ENCODE results near the gene F2RL3. TPM values are rescaled to one million over a fixed set of nuclear protein-coding genes. Genes with fewer than 3 reads are reported as not detected.

F2RL3 gene
- total RNA-seq, 6 experiments from 2014 or later = 0.07 to 0.62 (median 0.28) TPM

DNA sequence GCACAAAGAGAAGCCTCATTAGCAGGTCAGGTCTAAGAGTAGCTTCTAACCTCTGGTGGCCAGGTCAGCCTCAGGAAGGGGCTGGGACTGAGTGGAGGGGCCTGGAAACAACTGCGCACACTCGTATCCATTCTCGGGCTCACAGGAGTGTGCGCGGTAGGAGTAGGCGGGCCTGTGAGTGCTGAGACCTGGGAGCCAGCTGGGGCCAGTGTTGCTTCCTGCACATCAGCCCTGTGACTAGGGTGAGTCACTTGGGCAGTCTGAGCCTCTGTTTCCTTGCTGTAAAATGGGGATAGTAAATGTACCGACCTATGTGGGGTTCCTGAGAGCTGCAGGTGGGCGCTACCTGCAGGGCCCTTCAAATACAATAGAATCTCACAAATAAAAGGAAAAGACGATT lies 32.7 kb upstream of the F2RL3 start:
- intact Hi-C loops (cut with DNase I) = no loop called here
- no peak for TF ChIP-seq POLR2A (IDR thresholded peaks at IDR 0.05)
- TF ChIP-seq, protein P1, sequence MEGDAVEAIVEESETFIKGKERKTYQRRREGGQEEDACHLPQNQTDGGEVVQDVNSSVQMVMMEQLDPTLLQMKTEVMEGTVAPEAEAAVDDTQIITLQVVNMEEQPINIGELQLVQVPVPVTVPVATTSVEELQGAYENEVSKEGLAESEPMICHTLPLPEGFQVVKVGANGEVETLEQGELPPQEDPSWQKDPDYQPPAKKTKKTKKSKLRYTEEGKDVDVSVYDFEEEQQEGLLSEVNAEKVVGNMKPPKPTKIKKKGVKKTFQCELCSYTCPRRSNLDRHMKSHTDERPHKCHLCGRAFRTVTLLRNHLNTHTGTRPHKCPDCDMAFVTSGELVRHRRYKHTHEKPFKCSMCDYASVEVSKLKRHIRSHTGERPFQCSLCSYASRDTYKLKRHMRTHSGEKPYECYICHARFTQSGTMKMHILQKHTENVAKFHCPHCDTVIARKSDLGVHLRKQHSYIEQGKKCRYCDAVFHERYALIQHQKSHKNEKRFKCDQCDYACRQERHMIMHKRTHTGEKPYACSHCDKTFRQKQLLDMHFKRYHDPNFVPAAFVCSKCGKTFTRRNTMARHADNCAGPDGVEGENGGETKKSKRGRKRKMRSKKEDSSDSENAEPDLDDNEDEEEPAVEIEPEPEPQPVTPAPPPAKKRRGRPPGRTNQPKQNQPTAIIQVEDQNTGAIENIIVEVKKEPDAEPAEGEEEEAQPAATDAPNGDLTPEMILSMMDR (IDR thresholded peaks at IDR 0.05) = no peak

DNA sequence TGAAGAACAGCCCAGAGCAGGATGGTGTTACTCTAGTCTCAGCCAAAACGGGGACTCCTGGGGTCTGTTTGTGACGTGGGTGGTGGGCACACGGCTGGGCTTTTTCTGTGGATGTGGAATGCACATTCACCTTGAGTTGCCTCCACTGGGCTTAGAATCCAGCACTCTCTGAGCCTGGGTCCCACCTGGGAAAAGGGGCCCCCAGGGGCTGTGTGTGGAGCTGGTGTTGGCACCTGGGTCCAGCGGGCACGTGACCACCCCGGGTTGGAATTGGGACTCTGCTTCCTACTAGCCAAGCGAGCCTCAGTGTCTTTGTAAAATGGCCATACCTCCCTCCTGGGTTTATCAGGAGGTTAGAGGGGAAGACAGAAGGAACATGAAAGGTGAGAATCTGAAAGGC lies 29.2 kb upstream of the F2RL3 start:
- Histone ChIP-seq H3K27ac (no peak overlapping the region), H3K36me3 (peaks cover 0 to 17% (median 1%) of the 10 kb centered on the region in 4 donors)

More for the DNA sequence above, 32.7 kb upstream of the F2RL3 start:
- Histone ChIP-seq H3K4me1 (no peaks in the 10 kb centered on the region), H3K27me3 (no peaks in the 10 kb centered on the region), H3K36me3 (peaks cover 0 to 39% (median 11%) of the 10 kb centered on the region in 4 donors), H3K9me3 (no peaks in the 10 kb centered on the region), H3K27ac (no peak overlapping the region), H3K4me3 (no peak overlapping the region)
- DNase-seq (no peak), ATAC-seq (no peak)
- 88% methylated on average over 7 of the region's 9 CpGs for WGBS (ENCODE audit: insufficient coverage, low coverage, low lambda C conversion rate, missing lambda C conversion rate)

DNA sequence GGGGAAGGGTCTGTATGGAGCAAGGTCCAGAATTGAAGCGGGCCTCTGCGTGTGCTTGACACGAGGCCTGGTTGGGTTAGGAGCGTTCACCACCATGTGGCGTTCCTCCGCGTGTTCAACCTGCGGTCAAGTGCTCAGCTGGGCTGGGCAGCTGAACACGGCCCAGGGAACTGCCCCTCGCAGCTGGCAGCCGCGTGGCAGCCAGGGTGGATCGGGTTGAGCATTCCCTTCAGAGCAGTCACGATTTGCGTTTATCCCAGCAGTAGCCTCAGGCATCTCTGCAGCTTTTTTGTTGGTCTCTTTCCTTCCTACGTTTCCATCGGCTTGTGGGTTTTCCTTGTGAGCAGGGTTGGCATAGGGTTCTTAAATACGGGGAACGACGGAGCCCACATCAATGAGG lies 28.7 kb upstream of the F2RL3 start:
- DNase-seq = no peak

More for the DNA sequence above, 29.2 kb upstream of the F2RL3 start:
- TF ChIP-seq POLR2A (IDR thresholded peaks at IDR 0.05) = no peak
- TF ChIP-seq, protein P1 (IDR thresholded peaks at IDR 0.05) = no peak
- no peak overlapping the region for H3K4me3 ChIP-seq
- no peaks in the 10 kb centered on the region for H3K27me3 ChIP-seq
- H3K4me1 ChIP-seq = no peaks in the 10 kb centered on the region
- ATAC-seq = no peak
- H3K9me3 ChIP-seq = no peaks in the 10 kb centered on the region
- intact Hi-C loops (cut with DNase I) = no loop called here
- WGBS (ENCODE audit: insufficient coverage, low coverage, low lambda C conversion rate, missing lambda C conversion rate) = 100% methylated on average over 3 of the region's 7 CpGs
- DNase-seq = no peak

GRCh38 chr19:16861011-16861410 lies 27.8 kb upstream of the F2RL3 start:
- intact Hi-C loops (cut with DNase I) = no loop called here
- no peak for ATAC-seq
- TF ChIP-seq, protein P1 (IDR thresholded peaks at IDR 0.05) = no peak
- no peak for TF ChIP-seq POLR2A (IDR thresholded peaks at IDR 0.05)
- Histone ChIP-seq H3K4me1 (no peaks in the 10 kb centered on the region), H3K9me3 (no peaks in the 10 kb centered on the region), H3K4me3 (no peak overlapping the region), H3K27ac (no peak overlapping the region), H3K36me3 (peaks cover 0 to 16% (median 3%) of the 10 kb centered on the region in 4 donors), H3K27me3 (no peaks in the 10 kb centered on the region)
- WGBS (ENCODE audit: insufficient coverage, low coverage, low lambda C conversion rate, missing lambda C conversion rate) = 100% methylated on average over 1 of the region's 3 CpGs
- no peak for DNase-seq

More for the DNA sequence above, 28.7 kb upstream of the F2RL3 start:
- WGBS (ENCODE audit: insufficient coverage, low coverage, low lambda C conversion rate, missing lambda C conversion rate) = 92% methylated on average over 6 of the region's 20 CpGs
- H3K27ac ChIP-seq = no peak overlapping the region
- H3K9me3 ChIP-seq = no peaks in the 10 kb centered on the region
- no peak for ATAC-seq
- no peaks in the 10 kb centered on the region for H3K27me3 ChIP-seq
- H3K4me1 ChIP-seq = no peaks in the 10 kb centered on the region
- no peak overlapping the region for H3K4me3 ChIP-seq
- peaks cover 0 to 12% (median 2%) of the 10 kb centered on the region in 4 donors for H3K36me3 ChIP-seq
- intact Hi-C loops (cut with DNase I) = no loop called here
- TF ChIP-seq, protein P1 (IDR thresholded peaks at IDR 0.05) = no peak
- no peak for TF ChIP-seq POLR2A (IDR thresholded peaks at IDR 0.05)

DNA sequence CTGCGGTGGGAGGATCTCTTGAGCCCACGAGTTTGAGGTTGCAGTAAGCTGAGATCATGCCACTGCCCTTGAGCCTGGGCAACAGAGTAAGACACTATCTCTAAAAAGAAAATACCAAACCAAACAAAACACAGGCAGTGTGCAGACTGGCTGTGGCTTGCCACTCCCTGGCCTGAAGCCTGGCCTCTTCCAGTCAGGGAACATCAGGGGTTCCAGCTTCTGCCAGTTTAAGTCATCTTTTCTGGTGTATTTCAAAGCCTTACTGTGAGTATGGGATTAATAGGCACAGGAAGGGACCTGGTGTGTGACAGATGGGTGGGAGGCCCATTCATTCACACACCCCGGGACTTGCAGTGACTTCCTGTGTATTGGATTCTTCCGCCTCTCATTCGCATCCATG lies 27.0 kb upstream of the F2RL3 start:
- Histone ChIP-seq H3K27ac (no peak overlapping the region), H3K27me3 (no peaks in the 10 kb centered on the region), H3K4me3 (no peak overlapping the region), H3K9me3 (no peaks in the 10 kb centered on the region), H3K36me3 (peaks cover 0 to 24% (median 3%) of the 10 kb centered on the region in 4 donors), H3K4me1 (no peaks in the 10 kb centered on the region)
- DNase-seq (no peak), ATAC-seq (no peak)
- 80% methylated on average over 4 of the region's 5 CpGs for WGBS (ENCODE audit: insufficient coverage, low coverage, low lambda C conversion rate, missing lambda C conversion rate)
- TF ChIP-seq POLR2A (IDR thresholded peaks at IDR 0.05) = no peak
- TF ChIP-seq, protein P1 (IDR thresholded peaks at IDR 0.05) = no peak
- intact Hi-C loops (cut with DNase I) = no loop called here
